GM20431 (cell line): ENCODE measurements around the gene RNF38.
"Not testable (repeated sequence)": the region's sequence is repeated elsewhere in the genome, so short reads cannot be mapped to it uniquely, and the experiment has no call there.

ENCODE experiments used
- in situ Hi-C: fragments of 300-500 bp; cut with MseI, MboI; formaldehyde crosslinking; loops from one replicate; pipeline ENCODE4 v1.15.0; 2020; ENCODE audit warnings: low sequenced_read_pairs; ENCODE audit not compliant: unreplicated experiment

The RNF38 gene

DNA sequence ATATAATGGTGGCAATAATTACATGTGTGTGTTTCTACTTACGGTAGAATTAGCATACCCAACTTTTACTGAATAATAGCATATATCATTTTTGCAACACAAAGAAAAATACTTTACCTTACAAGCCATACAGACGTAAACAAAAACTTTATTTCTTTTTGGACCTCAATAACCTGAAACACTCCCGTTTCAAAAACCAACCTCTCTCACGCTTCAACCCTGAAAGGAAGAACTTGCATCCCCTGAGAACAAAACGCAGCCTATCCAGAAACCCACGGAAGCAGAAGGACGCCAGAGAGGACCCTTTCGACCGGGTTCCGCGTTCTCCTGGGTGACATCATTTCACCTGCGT is at the start of gene RNF38:
Gene RNF38 (minus strand): TSS at position 290 of the 352 bp plus-strand sequence. CDS start 161 bp downstream, at position 129.
- in situ Hi-C loops, result loop anchor here (25.0 kb wide), 1 partner anchor 337 kb away; no protein-coding TSS in a partner anchor

DNA sequence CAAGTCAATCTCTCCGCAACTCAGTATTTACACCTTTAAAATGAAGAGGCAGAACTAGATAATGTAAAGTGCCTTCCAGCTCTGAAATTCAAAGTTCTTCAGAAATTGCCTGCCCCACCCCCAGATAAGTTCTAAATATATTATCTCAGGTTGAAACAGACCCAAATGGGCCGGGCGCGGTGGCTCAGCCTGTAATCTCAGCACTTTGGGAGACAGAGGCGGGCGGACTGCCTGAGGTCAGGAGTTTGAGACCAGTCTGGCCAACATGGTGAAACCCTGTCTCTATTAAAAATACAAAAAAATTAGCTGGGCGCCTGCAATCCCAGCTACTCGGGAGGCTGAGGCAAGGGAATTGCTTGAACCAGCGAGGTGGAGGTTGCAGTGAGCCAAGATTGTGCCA is 48.5 kb upstream of the RNF38 start:
- in situ Hi-C loops, result not testable (repeated sequence)

DNA sequence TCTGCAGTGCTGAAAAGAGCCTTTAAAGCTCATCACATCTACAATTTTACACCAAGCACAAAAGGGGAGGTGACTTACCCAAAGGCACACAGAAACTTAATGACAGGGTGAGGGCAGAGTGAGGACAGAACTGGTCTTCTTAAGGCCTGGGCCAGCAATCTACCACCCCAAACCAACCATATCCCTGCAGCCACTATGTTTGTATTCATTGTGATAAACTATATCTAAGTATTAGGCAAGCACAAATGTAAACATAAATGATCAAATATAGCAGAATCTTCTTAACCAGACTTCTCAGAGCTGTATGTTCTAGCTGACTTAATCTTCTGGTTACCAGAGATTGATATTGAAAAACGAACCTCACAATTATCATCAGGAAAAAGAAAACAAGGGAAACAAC is 47.9 kb upstream of the RNF38 start:
- in situ Hi-C loops, result no loop called here

DNA sequence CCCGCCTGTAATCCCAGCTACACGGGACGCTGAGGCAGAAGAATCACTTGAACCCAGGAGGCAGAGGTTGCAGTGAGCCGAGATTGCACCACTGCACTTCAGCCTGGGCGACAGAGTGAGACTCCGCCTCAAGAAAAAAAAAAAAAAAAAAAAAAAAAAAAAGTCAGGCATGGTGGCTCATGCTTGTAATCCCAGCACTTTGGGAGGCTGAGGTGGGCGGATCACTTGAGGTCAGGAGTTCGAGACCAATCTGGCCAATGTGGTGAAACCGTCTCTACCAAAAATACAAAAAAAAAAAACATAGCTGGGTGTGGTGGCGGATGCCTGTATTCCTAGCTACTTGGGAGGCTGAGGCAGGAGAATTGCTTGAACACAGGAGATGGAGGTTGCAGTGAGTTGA is 46.6 kb upstream of the RNF38 start:
- in situ Hi-C loops, result not testable (repeated sequence)

DNA sequence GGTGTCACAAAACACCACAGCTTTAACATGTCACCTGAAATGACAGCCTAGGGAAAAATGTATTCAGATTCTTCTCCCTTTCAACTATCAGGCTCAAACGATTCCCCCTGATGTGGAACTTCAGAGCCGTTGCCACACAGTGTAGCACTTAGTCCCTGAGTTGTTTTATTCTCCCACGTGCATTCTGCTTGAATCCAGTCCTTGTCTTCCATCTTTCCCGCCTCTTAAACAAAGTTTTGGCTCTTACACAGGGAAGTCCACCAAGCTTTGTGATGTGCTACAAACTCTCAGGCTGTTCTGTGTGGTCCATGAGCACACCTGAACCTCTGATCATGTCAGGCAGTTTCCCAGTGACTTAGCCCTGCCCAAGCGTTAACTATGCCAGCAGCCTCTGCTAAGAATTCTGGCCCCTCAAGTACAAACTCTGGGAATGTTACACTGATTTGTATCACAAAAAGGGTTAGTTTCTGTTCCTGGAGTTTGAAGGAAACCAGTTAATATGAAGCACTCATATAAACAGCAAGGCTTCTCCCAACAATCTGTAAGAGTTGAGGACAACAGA is 45.8 kb upstream of the RNF38 start:
- in situ Hi-C loops, result no loop called here

DNA sequence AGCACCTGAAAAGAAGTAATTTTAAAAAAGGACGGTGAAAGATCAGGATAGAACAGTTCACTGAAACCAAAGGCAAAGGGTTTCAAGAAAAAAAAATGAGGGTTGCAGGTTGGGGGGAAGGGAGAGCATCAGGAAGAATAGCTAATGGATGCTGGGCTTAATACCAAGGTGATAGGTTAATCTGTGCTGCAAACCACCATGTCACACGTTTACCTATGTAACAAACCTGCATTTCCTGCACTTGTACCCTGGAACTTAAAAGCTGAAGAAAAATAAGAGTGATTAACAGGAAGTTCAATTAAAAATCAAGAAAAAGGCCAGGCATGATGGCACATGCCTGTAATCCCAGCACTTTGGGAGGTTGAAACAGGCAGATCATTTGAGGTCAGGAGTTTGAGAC is 44.1 kb upstream of the RNF38 start:
- in situ Hi-C loops, result no loop called here

DNA sequence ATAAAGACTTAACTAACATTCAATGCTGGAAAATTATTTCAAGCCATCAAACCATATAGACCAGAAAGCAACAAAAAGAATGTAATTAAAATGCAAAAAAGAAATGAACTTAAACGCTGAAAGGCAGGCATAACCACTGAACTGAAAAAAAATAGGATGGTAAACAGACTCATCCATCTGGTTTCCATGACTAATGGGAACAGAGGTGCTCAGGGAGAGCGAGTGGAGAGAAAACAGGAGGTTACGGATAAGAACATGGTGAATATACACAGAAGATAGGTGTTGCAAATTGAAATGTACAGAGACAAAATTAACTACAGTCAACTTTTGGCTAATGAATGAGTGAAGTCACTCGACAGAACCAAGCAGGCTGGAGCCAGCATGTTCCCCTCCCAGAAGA is 43.5 kb upstream of the RNF38 start:
- in situ Hi-C loops, result no loop called here

DNA sequence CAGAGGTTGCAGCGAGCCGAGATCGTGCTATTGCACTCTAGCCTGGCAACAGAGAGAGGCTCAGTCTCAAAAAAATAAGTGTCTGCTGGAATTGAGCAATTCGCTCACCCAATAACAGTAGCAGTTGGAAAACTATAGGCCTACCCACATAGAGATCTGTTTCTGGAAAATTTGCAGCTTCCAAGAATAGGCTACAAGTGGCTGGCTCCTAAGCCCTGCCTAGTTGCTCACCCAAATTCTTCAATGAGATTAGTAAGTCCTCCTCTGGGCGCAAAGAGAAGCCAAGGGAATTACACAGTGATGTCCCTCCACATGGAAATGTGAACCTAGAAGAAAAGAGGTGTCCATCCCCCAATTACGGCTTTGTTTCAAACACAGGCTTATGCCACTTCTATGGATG is 42.6 kb upstream of the RNF38 start:
- in situ Hi-C loops, result no loop called here

DNA sequence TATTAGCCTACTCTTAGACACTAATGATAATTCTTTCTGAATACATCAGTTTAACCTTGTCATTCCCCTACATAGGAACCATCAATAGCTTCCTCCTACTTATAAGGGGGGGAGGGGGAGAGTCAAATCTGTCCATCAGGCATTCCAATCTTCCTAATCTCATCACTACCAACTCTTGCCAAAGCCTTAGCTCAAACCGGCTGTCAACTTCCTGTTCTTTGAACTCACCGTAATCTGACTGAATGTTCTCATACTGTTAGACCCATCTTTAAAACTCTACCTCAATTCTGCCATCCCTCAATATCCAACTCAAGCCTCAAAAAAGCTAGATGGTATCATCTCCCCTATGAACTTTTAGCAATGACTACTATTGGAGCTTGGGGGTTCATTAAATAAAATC is 41.9 kb upstream of the RNF38 start:
- in situ Hi-C loops, result no loop called here

DNA sequence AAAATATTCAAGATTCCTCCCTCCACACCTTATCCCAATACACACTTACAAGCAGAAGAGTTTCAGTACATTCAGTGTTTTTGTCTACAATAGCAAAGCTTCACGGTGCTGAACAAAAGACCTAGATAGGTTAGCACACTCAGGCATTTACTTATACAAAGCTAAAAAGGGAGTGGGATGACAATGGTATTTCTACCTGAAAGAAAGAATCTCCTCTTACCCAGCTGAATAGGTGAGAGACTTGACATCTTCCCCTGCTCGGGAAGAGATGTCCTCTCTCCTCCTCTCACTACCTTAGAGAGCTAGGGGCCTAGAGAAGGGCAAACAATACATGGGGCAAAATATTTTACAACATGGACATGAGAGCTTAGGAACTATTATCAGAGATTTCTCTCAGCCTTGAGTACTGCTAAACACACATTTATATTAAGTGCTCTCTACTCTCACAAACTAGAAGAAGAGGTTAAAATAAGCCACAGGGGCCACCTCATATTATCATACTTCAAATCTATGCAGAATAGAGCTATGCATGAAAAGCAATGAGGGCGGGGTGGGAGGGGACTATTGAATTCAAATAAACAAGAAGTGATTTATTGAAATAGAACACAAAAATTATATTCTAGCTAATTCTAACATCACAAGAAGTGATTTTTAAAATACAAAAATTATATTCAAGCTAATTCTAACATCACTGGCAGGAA is 38.6 kb upstream of the RNF38 start:
- in situ Hi-C loops, result no loop called here

DNA sequence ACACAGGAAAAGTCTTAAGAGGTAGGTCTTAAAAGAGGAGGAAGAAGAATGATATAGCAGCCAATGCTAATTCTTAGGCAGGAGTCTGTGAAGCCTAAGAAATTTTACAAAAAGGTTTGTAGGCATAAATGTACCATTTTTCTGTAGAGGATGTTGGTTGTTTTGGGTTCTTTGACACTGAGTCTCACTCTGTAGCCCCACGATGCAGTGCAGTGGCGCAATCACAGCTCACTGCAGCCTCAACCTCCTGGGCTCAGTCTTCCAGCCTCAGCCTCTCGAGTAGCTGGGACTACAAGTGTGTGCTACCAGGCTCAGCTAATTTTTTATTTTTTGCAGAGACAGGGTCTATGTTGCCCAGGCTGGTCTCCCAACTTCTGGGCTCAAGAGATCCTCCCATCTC is 37.7 kb upstream of the RNF38 start:
- in situ Hi-C loops, result no loop called here

DNA sequence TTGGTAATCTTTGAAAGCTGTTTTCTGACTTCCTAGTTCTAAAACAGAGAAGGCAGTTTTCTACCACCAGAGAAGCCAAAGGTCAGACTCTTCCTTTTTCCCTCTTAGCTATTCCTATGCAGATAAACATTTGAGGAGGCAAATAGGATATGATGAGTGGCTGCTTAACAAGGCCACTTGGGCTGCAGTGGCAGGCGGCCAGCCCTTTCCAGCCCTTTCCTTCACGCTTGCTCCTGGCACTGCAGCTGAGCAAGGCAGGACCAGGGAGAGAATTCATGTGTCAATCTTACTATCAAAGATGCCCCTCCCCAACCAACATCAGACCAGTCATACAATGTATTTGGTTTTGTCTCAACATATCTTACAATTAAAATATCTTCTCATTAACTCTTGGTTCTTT is 36.8 kb upstream of the RNF38 start:
- in situ Hi-C loops, result no loop called here

DNA sequence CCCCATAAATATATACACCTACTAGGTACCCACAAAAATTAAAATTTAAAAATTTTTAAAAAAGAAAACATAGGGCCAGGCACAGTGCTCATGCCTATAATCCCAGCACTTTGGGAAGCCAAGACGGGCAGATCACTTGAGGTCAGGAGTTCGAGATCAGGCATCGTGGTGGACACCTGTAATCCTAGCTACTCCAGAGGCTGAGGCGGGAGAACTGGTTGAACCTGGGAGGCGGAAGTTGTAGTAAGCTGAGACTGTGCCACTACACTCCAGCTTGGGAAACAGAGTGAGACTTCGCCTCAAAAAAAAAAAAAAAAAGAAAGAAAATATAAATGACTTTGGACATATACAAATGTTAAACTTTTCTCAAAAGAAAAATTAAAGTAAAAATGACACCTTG is 33.3 kb upstream of the RNF38 start:
- in situ Hi-C loops, result no loop called here

DNA sequence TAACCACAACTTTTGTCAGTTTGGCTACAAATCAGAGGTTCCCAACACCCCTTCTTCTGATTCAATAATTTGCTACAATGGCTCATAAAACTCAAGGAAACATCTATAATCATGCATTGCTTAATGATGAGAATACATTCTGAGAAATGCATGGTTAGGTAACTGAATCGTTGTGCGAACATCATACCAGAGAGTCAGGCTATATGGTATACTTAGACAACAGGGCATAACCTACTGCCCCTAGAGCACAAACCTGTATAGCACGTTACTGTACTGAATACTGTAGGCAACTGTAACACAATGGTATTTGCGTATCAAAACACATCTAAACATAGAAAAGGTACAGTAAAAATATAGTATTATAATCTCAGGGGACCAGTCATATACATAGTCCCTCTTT is 31.0 kb upstream of the RNF38 start:
- in situ Hi-C loops, result no loop called here

DNA sequence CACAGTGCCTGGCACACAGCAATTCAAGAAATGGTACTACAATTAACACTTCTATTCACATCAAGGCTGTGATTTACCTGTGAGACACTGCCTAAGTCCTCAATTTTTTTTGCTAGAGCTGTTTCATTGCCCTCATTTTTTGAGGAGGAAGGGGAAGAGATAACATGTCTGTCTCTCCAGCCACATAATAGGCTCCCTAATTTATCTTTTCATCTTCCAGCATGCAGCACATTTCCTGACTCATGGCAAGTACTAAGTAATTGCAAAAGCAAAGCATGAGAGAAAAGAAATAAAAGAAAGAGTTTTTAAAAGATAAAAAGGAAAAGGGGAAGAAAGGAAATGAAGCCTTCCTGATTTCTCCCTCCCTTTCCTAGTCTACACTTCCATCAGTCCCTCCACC is 26.9 kb upstream of the RNF38 start:
- in situ Hi-C loops, result no loop called here

DNA sequence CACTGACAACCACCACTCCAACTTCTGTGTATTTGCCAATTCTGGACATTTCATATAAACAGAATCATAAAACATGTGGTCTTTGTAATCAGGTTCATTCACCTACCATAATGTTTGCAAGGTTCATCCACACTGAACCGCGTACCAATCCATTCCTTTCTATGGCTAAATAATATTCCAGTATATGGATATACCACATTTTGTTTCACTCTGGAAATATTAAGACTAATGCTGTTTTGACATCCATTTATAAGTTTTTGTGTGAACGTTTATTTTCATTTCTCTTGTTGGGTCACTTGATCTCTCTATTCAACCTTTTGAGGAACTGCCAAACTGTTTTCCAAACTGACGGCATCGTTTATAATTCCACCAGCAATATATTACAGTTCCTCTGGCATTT is 26.3 kb upstream of the RNF38 start:
- in situ Hi-C loops, result no loop called here

DNA sequence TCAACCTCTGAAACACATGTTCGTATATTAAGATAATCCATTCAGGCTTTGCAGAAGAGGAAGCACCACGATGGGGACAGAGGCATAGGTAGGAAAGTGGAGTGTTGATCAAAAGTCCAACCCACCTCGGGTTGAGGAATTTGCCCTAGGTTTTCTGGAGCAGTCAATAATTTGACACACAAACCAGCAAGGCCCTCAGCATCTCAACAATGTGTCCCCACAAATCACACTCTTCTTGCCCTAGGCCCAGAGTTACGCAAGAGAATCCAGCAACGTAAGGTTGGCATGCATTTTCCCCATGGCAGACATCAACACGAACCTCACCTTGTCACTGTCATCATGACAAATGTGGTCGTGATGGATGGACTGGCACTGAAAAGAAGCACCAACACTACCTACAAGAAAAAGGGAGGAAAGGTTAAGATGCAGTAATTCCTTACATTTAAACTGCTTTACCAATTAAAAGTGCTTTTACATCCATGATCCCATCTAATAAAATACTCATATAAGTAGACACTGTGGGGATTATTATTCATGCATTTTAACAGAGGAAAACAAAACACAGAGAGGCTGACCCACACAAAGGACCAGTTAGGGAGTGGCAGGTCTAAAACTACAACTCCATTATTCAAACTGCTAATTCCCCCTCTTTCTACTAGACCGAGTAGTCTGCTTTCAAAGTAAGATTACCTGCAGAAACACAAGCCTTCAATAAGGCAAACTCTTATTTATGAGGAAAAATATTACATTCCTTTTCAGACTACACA is 24.4 kb upstream of the RNF38 start:
- in situ Hi-C loops, result loop anchor here (25.0 kb wide), 1 partner anchor 313 kb away; no protein-coding TSS in a partner anchor

DNA sequence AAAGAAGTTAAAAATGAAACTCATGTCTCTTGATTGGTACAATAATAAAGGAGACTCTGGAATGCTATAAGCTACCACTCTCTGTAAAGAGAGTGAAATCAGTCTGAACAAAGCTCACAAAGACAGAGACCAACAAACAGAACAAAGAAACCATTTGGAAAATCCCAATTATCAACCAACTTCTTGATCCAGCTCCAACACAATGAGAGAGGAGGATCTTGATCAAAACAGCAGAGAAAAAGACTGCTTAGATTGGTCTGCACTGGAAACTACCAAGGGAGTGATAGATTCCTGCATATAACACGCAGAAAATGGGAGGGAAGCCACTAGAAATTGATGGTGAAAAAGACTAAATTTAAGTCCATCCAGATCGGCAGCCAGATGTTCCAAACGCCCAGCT is 23.1 kb upstream of the RNF38 start:
- in situ Hi-C loops, result loop anchor here (25.0 kb wide), 1 partner anchor 314 kb away; no protein-coding TSS in a partner anchor

DNA sequence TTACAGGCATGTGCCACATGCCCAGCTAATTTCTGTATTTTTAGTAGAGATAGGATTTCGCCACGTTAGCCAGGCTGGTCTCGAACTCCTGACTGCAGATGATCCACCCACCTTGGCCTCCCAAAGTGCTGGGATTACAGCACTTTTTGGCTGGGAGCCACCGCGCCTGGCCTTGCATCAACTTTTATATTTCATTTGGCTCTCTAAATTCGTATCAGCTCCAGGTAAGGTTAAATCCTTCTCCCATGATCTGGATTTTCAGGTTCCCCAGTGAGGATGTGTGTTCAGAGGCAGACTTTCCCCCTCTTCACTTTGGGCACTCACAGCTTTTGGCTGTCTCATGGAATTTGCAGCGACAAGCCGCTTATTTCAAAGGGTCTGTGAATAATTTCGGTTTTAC is 16.8 kb upstream of the RNF38 start:
- in situ Hi-C loops, result loop anchor here (10.0 to 25.0 kb wide), 2 partner anchors 138 to 320 kb away; no protein-coding TSS in a partner anchor

DNA sequence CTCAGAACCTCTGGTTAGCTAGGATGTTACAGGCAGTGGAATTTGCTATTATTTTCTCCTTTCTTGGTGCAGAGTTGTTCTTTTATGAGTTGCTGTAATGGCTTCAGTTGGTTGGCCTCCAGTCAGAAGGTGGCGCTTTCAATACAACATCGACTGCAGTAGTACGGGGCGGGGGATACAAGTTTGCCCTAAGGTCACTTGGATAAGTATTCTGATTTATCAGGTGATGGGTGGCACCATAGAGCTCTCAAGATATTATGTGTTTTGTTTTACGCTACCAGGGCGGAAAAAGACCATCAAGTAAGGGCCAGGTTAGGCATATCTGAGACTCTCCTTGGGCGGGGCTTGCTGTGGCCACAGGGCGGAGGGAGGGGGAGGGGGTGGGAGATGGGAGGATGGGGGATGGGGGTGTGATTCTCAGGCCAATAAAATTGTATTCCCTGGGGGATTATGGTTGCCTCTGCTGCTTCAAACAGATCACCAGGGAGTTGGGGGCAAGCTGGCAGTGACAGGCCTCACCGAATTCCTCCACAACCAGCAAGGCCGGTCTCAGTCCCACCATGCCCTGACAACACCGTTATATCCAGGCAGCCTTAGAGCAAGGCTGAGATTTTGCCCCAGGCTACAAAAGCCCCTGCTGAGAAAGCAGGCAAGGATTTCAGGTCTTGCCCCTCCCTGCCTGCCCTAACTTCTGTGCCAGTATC is 15.9 kb upstream of the RNF38 start:
- in situ Hi-C loops, result loop anchor here (10.0 to 25.0 kb wide), 2 partner anchors 139 to 321 kb away; no protein-coding TSS in a partner anchor
